HepG2 (cell line): Measurements from ENCODE around the gene ADGRV1.

Experiments
- BCL6 ChIP-seq: IDR thresholded peaks from 2 replicates; pipeline ENCODE4 v1.6.1; 2016; ENCODE audit warnings: missing genetic modification reagents, missing compliant biosample characterization
- SRSF4 ChIP-seq: fragments of 200-400 bp; formaldehyde crosslinking; IDR thresholded peaks from one replicate; pipeline ENCODE4 v1.6.1; 2018; ENCODE audit warnings: mild to moderate bottlenecking, low read depth, low read length, moderate library complexity; ENCODE audit not compliant: poor library complexity, severe bottlenecking
- STAG1 ChIP-seq: sonication (generic); formaldehyde crosslinking; IDR thresholded peaks from 2 replicates; pipeline ENCODE4 v1.4.0; 2020; ENCODE audit warnings: missing genetic modification reagents
- TAF1 ChIP-seq: sonication (generic); formaldehyde crosslinking; IDR thresholded peaks from 2 replicates; pipeline ENCODE4 v1.4.0; 2020; ENCODE audit warnings: missing genetic modification reagents
- ZC3H13 ChIP-seq: sonication (generic); formaldehyde crosslinking; IDR thresholded peaks from 2 replicates; pipeline ENCODE4 v1.8.1; 2023; ENCODE audit warnings: mild to moderate bottlenecking, missing genetic modification reagents, moderate library complexity
- TF ChIP-seq, protein P1 (sequence below): sonication (generic); formaldehyde crosslinking; IDR thresholded peaks from 2 replicates; pipeline ENCODE4 v1.5.0; 2020; ENCODE audit warnings: mild to moderate bottlenecking, missing genetic modification reagents, moderate library complexity
- TF ChIP-seq, protein P2 (sequence below): sonication (generic); formaldehyde crosslinking; IDR thresholded peaks from 2 replicates; pipeline ENCODE4 v1.4.0; 2020; ENCODE audit warnings: missing genetic modification reagents
- TF ChIP-seq, protein P3 (sequence below): sonication (generic); formaldehyde crosslinking; IDR thresholded peaks from 2 replicates; pipeline ENCODE4 v1.4.0; 2020; ENCODE audit warnings: missing genetic modification reagents

DNA sequence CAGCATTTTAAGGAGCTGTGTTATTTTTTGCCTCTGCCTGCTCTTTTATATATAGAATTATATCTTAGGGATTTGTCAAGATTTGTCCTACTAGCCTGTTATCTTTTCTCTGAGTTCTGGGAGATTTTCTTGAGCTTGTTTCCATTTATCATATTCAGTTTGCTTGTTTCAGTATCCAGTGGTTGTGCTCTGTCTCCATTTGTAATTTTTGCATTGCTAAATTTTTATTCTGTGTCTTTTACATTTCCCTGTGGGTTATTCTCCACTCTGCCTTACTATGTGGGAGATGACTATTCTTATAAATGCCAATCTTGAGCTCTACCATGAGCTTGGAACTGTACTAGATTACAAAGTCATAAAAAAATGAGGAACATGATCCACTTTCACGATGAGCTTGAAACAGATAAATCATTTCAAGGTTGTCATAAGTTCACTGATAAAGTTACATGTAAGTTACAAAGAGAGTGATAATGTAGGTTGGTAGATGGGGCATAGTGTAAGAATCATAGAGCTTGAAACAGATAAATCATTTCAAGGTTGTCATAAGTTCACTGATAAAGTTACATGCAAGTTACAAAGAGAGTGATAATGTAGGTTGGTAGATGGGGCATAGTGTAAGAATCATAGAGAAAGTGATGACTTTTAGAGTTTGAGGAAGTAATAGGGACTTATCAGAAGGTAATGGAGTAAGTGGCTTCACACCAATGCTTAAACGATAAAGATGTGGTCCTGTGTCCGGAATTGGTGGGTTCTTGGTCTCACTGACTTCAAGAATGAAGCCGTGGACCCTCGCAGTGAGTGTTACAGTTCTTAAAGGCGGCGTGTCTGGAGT, 287.3 kb downstream of the ADGRV1 start:
- TF ChIP-seq SRSF4: no peak
- TF ChIP-seq STAG1 (CRISPR knock-in tag): no peak
- TF ChIP-seq, protein P1, sequence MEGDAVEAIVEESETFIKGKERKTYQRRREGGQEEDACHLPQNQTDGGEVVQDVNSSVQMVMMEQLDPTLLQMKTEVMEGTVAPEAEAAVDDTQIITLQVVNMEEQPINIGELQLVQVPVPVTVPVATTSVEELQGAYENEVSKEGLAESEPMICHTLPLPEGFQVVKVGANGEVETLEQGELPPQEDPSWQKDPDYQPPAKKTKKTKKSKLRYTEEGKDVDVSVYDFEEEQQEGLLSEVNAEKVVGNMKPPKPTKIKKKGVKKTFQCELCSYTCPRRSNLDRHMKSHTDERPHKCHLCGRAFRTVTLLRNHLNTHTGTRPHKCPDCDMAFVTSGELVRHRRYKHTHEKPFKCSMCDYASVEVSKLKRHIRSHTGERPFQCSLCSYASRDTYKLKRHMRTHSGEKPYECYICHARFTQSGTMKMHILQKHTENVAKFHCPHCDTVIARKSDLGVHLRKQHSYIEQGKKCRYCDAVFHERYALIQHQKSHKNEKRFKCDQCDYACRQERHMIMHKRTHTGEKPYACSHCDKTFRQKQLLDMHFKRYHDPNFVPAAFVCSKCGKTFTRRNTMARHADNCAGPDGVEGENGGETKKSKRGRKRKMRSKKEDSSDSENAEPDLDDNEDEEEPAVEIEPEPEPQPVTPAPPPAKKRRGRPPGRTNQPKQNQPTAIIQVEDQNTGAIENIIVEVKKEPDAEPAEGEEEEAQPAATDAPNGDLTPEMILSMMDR (CRISPR knock-in tag): no peak
- TF ChIP-seq ZC3H13 (CRISPR knock-in tag): no peak
- TF ChIP-seq, protein P2, sequence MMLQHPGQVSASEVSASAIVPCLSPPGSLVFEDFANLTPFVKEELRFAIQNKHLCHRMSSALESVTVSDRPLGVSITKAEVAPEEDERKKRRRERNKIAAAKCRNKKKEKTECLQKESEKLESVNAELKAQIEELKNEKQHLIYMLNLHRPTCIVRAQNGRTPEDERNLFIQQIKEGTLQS (CRISPR knock-in tag): no peak
- TF ChIP-seq BCL6 (CRISPR knock-in tag): no peak
- TF ChIP-seq TAF1: no peak
- TF ChIP-seq, protein P3, sequence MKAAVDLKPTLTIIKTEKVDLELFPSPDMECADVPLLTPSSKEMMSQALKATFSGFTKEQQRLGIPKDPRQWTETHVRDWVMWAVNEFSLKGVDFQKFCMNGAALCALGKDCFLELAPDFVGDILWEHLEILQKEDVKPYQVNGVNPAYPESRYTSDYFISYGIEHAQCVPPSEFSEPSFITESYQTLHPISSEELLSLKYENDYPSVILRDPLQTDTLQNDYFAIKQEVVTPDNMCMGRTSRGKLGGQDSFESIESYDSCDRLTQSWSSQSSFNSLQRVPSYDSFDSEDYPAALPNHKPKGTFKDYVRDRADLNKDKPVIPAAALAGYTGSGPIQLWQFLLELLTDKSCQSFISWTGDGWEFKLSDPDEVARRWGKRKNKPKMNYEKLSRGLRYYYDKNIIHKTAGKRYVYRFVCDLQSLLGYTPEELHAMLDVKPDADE (CRISPR knock-in tag): no peak
